Measurements from ENCODE around the gene KRT8. TPM values are rescaled to one million over a fixed set of nuclear protein-coding genes. Genes with fewer than 3 reads are reported as not detected.

The KRT8 gene
- total RNA-seq, 2 experiments from 2014 or later = 0.16 to 0.89 TPM

DNA sequence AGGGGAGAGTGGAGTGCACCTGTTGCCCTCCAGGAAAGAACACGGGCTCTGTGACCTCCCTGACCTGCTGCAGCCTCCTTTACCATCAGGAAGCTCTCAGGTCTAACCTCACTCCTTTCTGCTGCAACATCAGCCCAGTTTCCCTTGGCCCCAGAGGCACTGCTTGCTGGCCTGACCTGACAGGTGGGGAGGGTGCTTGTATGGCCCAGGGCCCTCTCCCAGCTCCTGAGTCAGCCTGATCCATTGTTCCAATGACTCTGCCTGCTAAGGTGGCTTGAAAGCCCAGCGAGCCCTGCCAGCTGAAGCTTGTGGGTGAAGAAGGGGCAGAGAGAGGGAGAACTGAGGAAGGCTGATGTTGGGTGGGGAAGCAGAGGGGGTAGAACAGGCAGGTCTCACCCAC lies 42.9 kb downstream of the KRT8 start:
- H4K20me1 ChIP-seq (ENCODE audit: insufficient read depth, low read length) = no peaks in the 10 kb centered on the region
- H3K4me1 ChIP-seq (ENCODE audit: insufficient read depth, low read length, poor library complexity, severe bottlenecking) = no peaks in the 10 kb centered on the region
- H3K9me3 ChIP-seq (ENCODE audit: low read length) = no peaks in the 10 kb centered on the region
- H3K27ac ChIP-seq (ENCODE audit: low read depth, low read length, poor library complexity, severe bottlenecking) = no peak overlapping the region
- BruUV-seq (replicated peaks) = no TSS peak
- POLR2A ChIA-PET = no interaction called here
- CTCF ChIA-PET (ENCODE audit: unreplicated experiment) = interaction anchor here (0.5 to 0.6 kb wide), 2 partner anchors 15 to 26 kb away, joined by 3 read pairs; no protein-coding TSS in a partner anchor
- H3K36me3 ChIP-seq (ENCODE audit: insufficient read depth, low read length) = no peaks in the 10 kb centered on the region
- no peak overlapping the region for H3K4me2 ChIP-seq (ENCODE audit: low read length)
- no peaks in the 10 kb centered on the region for H3K9me2 ChIP-seq (ENCODE audit: insufficient read depth, low read length)
- no peak overlapping the region for H2AFZ ChIP-seq (ENCODE audit: low read length)
- DNase-seq (ENCODE audit: low spot score) = no peak
- intact Hi-C loops (cut with micrococcal nuclease; ENCODE audit: unreplicated experiment) = no loop called here
- H3K79me2 ChIP-seq (ENCODE audit: insufficient read depth, low read depth, low read length) = no peaks in the 10 kb centered on the region
- TF ChIP-seq, protein P1, sequence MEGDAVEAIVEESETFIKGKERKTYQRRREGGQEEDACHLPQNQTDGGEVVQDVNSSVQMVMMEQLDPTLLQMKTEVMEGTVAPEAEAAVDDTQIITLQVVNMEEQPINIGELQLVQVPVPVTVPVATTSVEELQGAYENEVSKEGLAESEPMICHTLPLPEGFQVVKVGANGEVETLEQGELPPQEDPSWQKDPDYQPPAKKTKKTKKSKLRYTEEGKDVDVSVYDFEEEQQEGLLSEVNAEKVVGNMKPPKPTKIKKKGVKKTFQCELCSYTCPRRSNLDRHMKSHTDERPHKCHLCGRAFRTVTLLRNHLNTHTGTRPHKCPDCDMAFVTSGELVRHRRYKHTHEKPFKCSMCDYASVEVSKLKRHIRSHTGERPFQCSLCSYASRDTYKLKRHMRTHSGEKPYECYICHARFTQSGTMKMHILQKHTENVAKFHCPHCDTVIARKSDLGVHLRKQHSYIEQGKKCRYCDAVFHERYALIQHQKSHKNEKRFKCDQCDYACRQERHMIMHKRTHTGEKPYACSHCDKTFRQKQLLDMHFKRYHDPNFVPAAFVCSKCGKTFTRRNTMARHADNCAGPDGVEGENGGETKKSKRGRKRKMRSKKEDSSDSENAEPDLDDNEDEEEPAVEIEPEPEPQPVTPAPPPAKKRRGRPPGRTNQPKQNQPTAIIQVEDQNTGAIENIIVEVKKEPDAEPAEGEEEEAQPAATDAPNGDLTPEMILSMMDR (conservative IDR thresholded peaks at IDR 0.05; ENCODE audit: low read length) = no peak
- TF ChIP-seq EZH2phosphoT487 (IDR thresholded peaks at IDR 0.05; ENCODE audit: borderline replicate concordance, low read depth, low read length) = no peak
- H3K4me3 ChIP-seq (ENCODE audit: low read depth, low read length, poor library complexity, severe bottlenecking) = no peak overlapping the region

- no peaks in the 10 kb centered on the region for H3K79me2 ChIP-seq (ENCODE audit: insufficient read depth, low read depth, low read length)
- intact Hi-C loops (cut with micrococcal nuclease; ENCODE audit: unreplicated experiment) = no loop called here
- DNase-seq (ENCODE audit: low spot score) = no peak
- no peak overlapping the region for H3K4me2 ChIP-seq (ENCODE audit: low read length)
- no peaks in the 10 kb centered on the region for H3K36me3 ChIP-seq (ENCODE audit: insufficient read depth, low read length)
- no peak for TF ChIP-seq EZH2phosphoT487 (IDR thresholded peaks at IDR 0.05; ENCODE audit: borderline replicate concordance, low read depth, low read length)
- TF ChIP-seq, protein P1 (conservative IDR thresholded peaks at IDR 0.05; ENCODE audit: low read length) = no peak
- H2AFZ ChIP-seq (ENCODE audit: low read length) = no peak overlapping the region
- H3K4me3 ChIP-seq (ENCODE audit: low read depth, low read length, poor library complexity, severe bottlenecking) = no peak overlapping the region
- no peak overlapping the region for H3K27ac ChIP-seq (ENCODE audit: low read depth, low read length, poor library complexity, severe bottlenecking)
- no peaks in the 10 kb centered on the region for H3K9me2 ChIP-seq (ENCODE audit: insufficient read depth, low read length)
- ChIA-PET POLR2A (no interaction called here), CTCF (ENCODE audit: unreplicated experiment) (interaction anchor here (0.5 to 0.6 kb wide), 2 partner anchors 15 to 25 kb away, joined by 3 read pairs; no protein-coding TSS in a partner anchor)
- H3K4me1 ChIP-seq (ENCODE audit: insufficient read depth, low read length, poor library complexity, severe bottlenecking) = no peaks in the 10 kb centered on the region
- no peaks in the 10 kb centered on the region for H4K20me1 ChIP-seq (ENCODE audit: insufficient read depth, low read length)
- no TSS peak for BruUV-seq (replicated peaks)
- no peaks in the 10 kb centered on the region for H3K9me3 ChIP-seq (ENCODE audit: low read length)
Observed at GRCh38 chr12:52861511-52861910, 43.4 kb downstream of the KRT8 start.

DNA sequence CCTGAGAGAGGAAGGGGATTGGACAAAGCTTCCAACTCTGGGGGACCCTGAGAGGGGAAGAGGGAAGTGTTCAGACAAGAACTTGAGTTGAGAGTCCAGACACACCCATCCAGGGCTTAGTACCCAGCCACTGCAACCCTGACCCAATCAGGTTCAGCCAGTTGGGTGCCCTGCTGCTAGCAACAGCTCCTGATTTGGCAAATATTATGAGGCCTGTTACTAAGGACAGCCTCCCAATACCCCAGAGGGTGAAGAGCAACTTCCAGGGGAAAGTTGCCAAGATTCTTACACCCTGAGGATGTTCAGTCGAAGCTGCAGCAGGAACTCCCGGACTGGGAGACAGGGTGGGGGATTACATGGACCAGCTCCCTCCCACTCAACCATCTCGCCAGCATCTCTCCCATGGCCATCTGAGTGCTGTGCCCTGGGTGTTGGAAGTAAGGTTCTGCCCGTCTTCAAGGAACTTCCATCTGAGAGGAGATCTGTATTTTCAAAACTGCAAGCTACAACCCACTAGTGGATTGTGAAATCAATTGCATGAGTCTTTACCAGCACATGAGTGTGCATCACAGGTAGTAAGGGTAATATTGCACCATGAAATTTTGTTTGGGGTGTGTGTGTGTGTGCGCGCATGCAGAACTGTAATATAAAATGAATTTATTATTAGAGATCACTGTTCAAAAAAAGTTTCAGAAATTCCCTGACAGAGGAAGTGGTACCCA lies 44.6 kb downstream of the KRT8 start:
- no TSS peak for BruUV-seq (replicated peaks)
- no peak for DNase-seq (ENCODE audit: low spot score)
- Histone ChIP-seq H3K9me3 (ENCODE audit: low read length) (no peaks in the 10 kb centered on the region), H3K36me3 (ENCODE audit: insufficient read depth, low read length) (no peaks in the 10 kb centered on the region), H3K4me3 (ENCODE audit: low read depth, low read length, poor library complexity, severe bottlenecking) (no peak overlapping the region), H3K4me1 (ENCODE audit: insufficient read depth, low read length, poor library complexity, severe bottlenecking) (no peaks in the 10 kb centered on the region), H3K79me2 (ENCODE audit: insufficient read depth, low read depth, low read length) (no peaks in the 10 kb centered on the region), H4K20me1 (ENCODE audit: insufficient read depth, low read length) (no peaks in the 10 kb centered on the region), H3K4me2 (ENCODE audit: low read length) (no peak overlapping the region), H2AFZ (ENCODE audit: low read length) (no peak overlapping the region), H3K9me2 (ENCODE audit: insufficient read depth, low read length) (no peaks in the 10 kb centered on the region), H3K27ac (ENCODE audit: low read depth, low read length, poor library complexity, severe bottlenecking) (no peak overlapping the region)
- ChIA-PET POLR2A (no interaction called here), CTCF (ENCODE audit: unreplicated experiment) (no interaction called here)
- intact Hi-C loops (cut with micrococcal nuclease; ENCODE audit: unreplicated experiment) = no loop called here
- TF ChIP-seq EZH2phosphoT487 (IDR thresholded peaks at IDR 0.05; ENCODE audit: borderline replicate concordance, low read depth, low read length) = no peak
- TF ChIP-seq, protein P1 (conservative IDR thresholded peaks at IDR 0.05; ENCODE audit: low read length) = no peak

Measured in OCI-LY7 (cell line).